Left cardiac atrium (tissue), 4 donors: ENCODE measurements around the gene SLC19A2. TPM values are rescaled to one million over a fixed set of nuclear protein-coding genes. Genes with fewer than 3 reads are reported as not detected.

Experiments
- ATAC-seq, 2 donors: fragments of 200-7000 bp; cut with Tn5 transposase; one replicate each; pipeline ENCODE4 v1.9.1; 2020; ENCODE audit warnings: mild to moderate bottlenecking in 2 of 2, moderate library complexity in 2 of 2
- DNase-seq: peaks from one replicate; pipeline ENCODE4 v3.0.0-alpha.2; 2020
- intact Hi-C, 2 donors: fragments of 100-400 bp; cut with DNase I; formaldehyde crosslinking; loops; one replicate each; pipeline versions ENCODE4 v1.14.1 to v1.15.1; 2022 to 2023
- total RNA-seq, 2 donors: library from RNA; stranded (reverse); fragmentation: NEBNext Ultra II Directional; extraction: Animal tissue kit (Norgen Biotek cat#: 25700); gene quantifications; one replicate each; pipeline ENCODE4 v1.2.1, GENCODE V29; 2021
- donor health status: DM: no; HTN: yes; CAD: no.
- donor health status: DM: no; HTN: yes; CAD: no; lungs with severe emphysema.
- donor health status: DM: yes; HTN: yes; CAD: no.
- donor health status: Dilated cardiomyopathy.

SLC19A2 gene
- total RNA-seq, 2 donors from 2014 or later: 17.8 to 28.7 TPM

- intact Hi-C loops: no loop called here
- ATAC-seq (no peak), DNase-seq (no peak)
Measured at GRCh38 chr1:169451218-169451824, 34.4 kb downstream of the SLC19A2 start.

DNA sequence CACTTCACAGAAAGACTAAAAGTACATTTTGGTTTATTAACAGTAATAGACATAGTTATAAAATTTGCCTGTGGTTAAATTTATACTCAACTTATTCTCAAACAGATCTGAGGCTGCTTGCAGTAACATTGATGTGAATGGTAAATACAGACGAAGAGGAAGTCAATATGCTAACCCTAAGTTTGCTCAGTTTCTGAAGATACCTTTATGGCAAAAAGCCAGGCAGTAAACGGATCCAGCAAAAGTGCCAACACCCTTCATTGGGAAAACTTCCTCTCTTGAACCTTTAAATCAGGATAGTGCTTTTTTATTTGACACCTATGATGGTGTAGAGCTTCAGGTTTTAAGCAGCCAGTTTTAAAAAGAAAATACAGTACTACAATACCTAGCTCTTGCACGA, 41.8 kb downstream of the SLC19A2 start:
- intact Hi-C loops: no loop called here
- ATAC-seq: no peak

GRCh38 chr1:169427081-169427641, 58.6 kb downstream of the SLC19A2 start, which contains the start of gene CCDC181:
CCDC181 (minus strand) TSS chr1:169427474; CDS start chr1:169424927, 2,547 bp downstream.
- peak; percentile 82 for DNase-seq
- intact Hi-C loops: no loop called here
- peak; percentile 97 to 98 for ATAC-seq

More for the DNA sequence above, 41.8 kb downstream of the SLC19A2 start:
- DNase-seq: no peak

DNA sequence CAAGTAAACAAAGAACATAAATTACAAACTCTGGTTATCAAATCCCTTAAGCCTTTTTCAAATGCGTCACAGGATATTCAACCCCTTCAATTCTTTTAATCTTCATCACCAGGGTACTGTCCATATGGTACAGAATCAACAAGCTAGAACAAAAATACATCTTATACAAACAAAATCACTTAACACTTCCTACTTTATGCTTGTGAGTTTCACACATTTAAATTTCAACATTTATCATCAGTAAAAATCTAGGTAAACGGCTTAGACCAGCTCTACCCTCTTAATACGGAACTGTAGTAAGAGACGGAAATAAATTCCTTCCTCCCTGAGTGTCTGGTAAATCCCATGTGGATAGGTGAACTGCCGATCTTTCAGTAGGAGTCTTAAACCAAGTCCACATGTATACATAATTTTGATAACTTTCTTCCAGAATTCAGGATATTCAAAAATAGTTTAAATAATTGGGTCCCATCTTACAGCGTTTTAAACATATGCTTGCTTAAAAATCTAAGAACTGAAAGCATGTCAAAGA, 59.5 kb downstream of the SLC19A2 start:
- ATAC-seq (no peak), DNase-seq (no peak)
- intact Hi-C loops: no loop called here

- intact Hi-C loops: no loop called here
- DNase-seq: no peak
- ATAC-seq: no peak
Measured at GRCh38 chr1:169421309-169421708, 64.4 kb downstream of the SLC19A2 start.

DNA sequence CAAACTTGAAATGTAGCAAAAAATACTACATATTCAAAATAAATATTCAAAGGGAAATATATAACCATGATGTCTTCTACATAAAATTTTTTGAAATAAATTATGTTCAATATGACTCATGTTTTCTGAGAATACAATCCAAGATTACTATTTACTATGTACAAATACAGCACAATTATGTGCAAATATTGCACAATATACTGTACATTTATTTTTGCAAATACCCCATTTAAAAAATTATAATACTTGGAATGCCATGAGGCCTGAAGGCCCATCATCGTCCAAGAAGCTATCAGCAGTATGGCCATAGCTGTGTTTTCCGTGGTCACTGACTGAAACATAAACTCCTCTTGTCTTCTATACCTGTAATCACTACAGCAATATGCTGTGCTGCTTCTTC, 70.8 kb downstream of the SLC19A2 start:
- ATAC-seq (no peak), DNase-seq (no peak)

More for the DNA sequence above, 70.8 kb downstream of the SLC19A2 start:
- intact Hi-C loops: no loop called here

Other genes with a start within 250 kb of the SLC19A2 start
- 10 to 100 TPM in 1 of 2 donors, 1 to 10 TPM in 1; 7.7 to 10.3 TPM for gene NME7, start 118.1 kb downstream of the SLC19A2 start, total RNA-seq
- 10 to 100 TPM; 21.7 to 22.6 TPM for gene BLZF1, start 117.7 kb downstream of the SLC19A2 start, total RNA-seq
- 1 to 10 TPM; 1.1 to 1.6 TPM for gene CCDC181, start 58.5 kb downstream of the SLC19A2 start, total RNA-seq
- gene F5, start 100.5 kb upstream of the SLC19A2 start, total RNA-seq: 10 to 100 TPM; 17.8 to 20.9 TPM
- gene SELP, start 144.2 kb upstream of the SLC19A2 start, total RNA-seq: 10 to 100 TPM; 12.4 to 22.5 TPM
- gene SELL, start 225.7 kb upstream of the SLC19A2 start, total RNA-seq: 1 to 10 TPM; 3.0 to 4.7 TPM
- 1 to 10 TPM in 1 of 2 donors, under 1 TPM in 1; 0.59 to 3.6 TPM for gene SELE, start 248.1 kb upstream of the SLC19A2 start, total RNA-seq